GM19372 (cell line): ENCODE data around the gene PIP.
"Not testable (repeated sequence)": the region's sequence is repeated elsewhere in the genome, so short reads cannot be mapped to it uniquely, and the experiment has no call there.

Experiments
- ATAC-seq: cut with Tn5 transposase; IDR thresholded peaks from one replicate; pipeline ENCODE4 v1.9.1; 2021; ENCODE audit warnings: mild to moderate bottlenecking, low read depth, moderate library complexity; ENCODE audit not compliant: unreplicated experiment

PIP gene

GRCh38 chr7:143176128-143176527, 44.3 kb downstream of the PIP start:
- ATAC-seq = no peak

DNA sequence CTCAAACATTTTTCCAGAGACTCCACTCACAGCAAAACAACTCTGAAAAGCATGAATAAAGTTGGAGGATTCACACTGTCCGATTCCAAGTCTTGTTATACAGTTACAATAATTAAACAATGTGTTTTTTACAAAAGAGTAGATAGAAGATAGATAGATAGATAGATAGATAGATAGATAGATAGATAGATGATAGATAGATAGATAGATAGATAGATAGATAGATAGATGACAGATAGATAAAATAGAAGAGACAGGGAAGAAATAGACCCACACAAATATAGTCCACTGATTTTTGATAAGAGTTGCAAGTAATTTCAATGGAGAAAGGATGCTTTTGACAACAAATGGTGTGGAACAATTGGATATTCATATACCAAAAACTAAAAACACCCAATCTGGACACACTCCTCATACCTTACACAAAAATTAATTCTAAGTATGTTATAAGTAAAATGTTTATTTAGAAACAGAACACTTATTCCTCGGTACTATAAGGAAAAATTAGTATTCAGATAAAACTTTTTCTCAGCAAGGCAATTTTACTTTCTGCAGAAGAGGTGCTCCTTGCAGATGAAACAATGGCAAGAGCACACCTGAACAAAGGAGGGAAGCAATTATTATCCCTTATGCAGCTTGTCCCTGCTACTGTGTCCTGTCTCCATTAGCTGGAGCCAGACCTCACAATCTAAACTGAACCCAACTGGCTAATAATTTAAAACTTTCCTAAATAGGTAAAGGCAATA, 45.7 kb downstream of the PIP start:
- no peak for ATAC-seq

- not testable (repeated sequence) for ATAC-seq
Measured at GRCh38 chr7:143180771-143181170, 48.9 kb downstream of the PIP start.

- ATAC-seq = no peak
Measured at GRCh38 chr7:143181349-143181748, 49.5 kb downstream of the PIP start.

DNA sequence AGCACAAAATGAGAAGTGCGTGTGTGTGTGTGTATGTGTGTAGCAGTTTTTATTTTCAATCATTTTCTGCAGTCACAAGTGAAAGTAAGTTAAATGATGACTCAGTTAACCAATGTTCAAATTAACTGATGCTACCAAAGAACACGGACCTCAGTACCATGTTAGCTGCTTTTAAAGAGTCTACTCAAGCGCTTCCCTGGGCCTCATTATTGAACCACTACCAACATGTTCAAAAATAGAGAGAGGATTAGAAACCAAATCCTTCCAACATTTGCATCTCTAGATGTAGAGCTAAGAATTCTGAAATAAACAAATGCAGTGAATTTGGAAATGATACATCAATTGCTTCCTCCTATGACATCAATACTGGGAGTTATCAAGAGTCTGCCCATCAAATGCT, 51.1 kb downstream of the PIP start, which contains the start of gene TAS2R39:
Gene TAS2R39, plus strand, starts transcription at position 396 of the 400 bp plus-strand sequence. Its CDS starts 0 bp downstream, at position 396.
- no peak for ATAC-seq

DNA sequence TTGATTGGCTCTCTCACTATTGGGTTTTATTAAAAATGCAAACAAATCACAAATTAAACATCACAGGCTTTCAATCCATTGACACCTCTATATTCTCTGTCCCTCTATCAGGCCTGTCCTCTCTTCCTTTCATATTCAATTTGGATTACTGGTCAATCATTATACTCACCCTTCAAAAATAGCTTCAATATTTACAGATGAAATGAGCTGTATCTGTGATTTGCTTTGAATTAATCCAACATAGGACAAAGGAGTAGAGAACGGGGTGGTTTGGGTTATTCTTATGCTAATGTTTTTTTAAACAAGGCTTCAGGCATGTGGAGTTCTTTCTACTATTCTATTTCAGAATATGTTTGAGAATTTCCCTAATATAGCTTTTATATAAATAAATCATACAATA, 53.7 kb downstream of the PIP start:
- ATAC-seq = no peak

DNA sequence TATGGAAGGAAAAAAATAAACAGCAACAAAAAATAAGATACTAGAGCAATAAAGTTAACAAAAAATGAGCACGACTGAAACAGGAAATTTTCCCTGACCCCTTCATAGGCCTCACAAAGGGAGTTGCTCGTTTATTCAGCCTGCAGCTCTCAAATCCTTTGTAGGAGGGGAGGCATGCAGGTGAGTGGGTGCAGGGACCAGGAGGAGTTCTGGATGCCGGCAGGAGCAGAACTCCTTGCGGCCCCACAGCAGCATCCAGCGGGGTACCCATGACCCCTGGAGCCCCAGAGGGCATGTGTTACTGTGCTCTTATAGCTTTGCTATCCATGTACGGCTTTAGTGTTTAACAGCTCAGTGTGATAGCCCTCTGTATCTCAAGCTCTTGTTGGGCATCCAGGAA, 57.1 kb downstream of the PIP start:
- ATAC-seq = no peak
